H1 (cell line): ENCODE measurements around the gene SVIL.

Source experiments
- CBX5 ChIP-seq: fragments of 300-800, 300-1000 bp; sonication (generic); IDR thresholded peaks from 2 replicates; pipeline ENCODE4 v1.7.1; 2016; ENCODE audit warnings: antibody characterized with exemption, low read length, low read depth
- EGR1 ChIP-seq: IDR thresholded peaks from 2 replicates; pipeline ENCODE4 v1.6.1; 2011; ENCODE audit warnings: low read depth, low read length, borderline replicate concordance
- EZH2 ChIP-seq: fragments of 200-600 bp; sonication (generic); IDR thresholded peaks from 2 replicates; pipeline ENCODE4 v1.7.1; 2012; ENCODE audit warnings: low read depth, mild to moderate bottlenecking, moderate library complexity, low read length, inconsistent platforms; ENCODE audit not compliant: severe bottlenecking
- NRF1 ChIP-seq: IDR thresholded peaks from 2 replicates; pipeline ENCODE4 v1.6.1; 2011; ENCODE audit warnings: mild to moderate bottlenecking, low read depth, low read length, improper control_type of control experiment
- POLR2A ChIP-seq, 2 experiments: IDR thresholded peaks; 1 replicate in 1 of 2; 2 replicates in 1 of 2; pipeline ENCODE4 v1.6.1; 2011; ENCODE audit warnings: low read depth in 2 of 2, low read length in 2 of 2, mild to moderate bottlenecking in 2 of 2; ENCODE audit errors: control extremely low read depth in 1 of 2
- POLR2AphosphoS5 ChIP-seq: IDR thresholded peaks from 2 replicates; pipeline ENCODE4 v1.6.1; 2011; ENCODE audit warnings: low read depth, low read length
- RFX5 ChIP-seq: IDR thresholded peaks from 2 replicates; pipeline ENCODE4 v1.6.1; 2011; ENCODE audit warnings: low read depth, low read length, improper control_type of control experiment, borderline replicate concordance
- SIN3A ChIP-seq, 2 experiments: IDR thresholded peaks in 1 of 2; conservative IDR thresholded peaks in 1 of 2; 2 replicates each; pipeline ENCODE4 v1.6.1; 2011 to 2012; ENCODE audit warnings: low read length in 2 of 2, improper control_type of control experiment in 1 of 2, low read depth in 1 of 2, mild to moderate bottlenecking in 1 of 2
- SP1 ChIP-seq: IDR thresholded peaks from 2 replicates; pipeline ENCODE4 v1.6.1; 2011; ENCODE audit warnings: low read depth, low read length
- TAF1 ChIP-seq: IDR thresholded peaks from 2 replicates; pipeline ENCODE4 v1.6.1; 2011; ENCODE audit warnings: mild to moderate bottlenecking, low read depth, low read length
- ZNF274 ChIP-seq: IDR thresholded peaks from 2 replicates; pipeline ENCODE4 v1.7.0; 2012; ENCODE audit warnings: low read length, borderline replicate concordance; ENCODE audit errors: extremely low read depth
- TF ChIP-seq, protein P1 (sequence below): IDR thresholded peaks from 2 replicates; pipeline ENCODE4 v1.6.1; 2012; ENCODE audit warnings: inconsistent platforms
- TF ChIP-seq, protein P2 (sequence below), 3 experiments: IDR thresholded peaks; 1 replicate in 2 of 3; 2 replicates in 1 of 3; pipeline versions ENCODE4 v1.5.1 to v1.6.1; 2011; ENCODE audit warnings: low read length in 3 of 3, mild to moderate bottlenecking in 3 of 3, inconsistent platforms in 2 of 3, low read depth in 1 of 3, moderate library complexity in 1 of 3; ENCODE audit not compliant: insufficient read depth in 1 of 3; ENCODE audit errors: control extremely low read depth in 1 of 3
- TF ChIP-seq, protein P3 (sequence below): fragments of 300-600 bp; sonication (generic); IDR thresholded peaks from 2 replicates; pipeline ENCODE4 v1.7.1; 2012; ENCODE audit warnings: low read length, moderate library complexity, mild to moderate bottlenecking, inconsistent platforms; ENCODE audit not compliant: insufficient replicate concordance

DNA sequence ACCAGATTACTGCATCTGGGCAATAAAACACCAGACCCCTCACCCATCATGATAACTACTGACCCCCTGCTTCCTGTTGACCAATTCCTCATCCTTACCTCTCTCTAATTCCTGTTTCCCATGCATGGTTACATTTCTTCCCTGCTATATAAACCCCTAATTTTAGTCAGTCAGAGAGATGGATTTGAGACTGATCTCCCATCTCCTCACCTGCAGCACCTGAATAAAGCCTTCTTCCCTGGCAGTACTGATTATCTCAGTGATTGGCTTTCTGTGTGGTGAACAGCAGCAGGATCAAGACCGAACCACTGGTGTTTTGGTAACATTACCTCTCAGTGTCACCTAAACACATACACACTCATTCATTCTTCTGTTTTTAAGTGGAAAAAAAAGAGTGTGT is 41.2 kb upstream of the SVIL start:
- TF ChIP-seq EGR1 (no peak), EZH2 (no peak), TAF1 (no peak), POLR2AphosphoS5 (no peak), ZNF274 (no peak), POLR2A (IDR thresholded peaks at IDR 0.05; ENCODE audit: control extremely low read depth in 1 of 2, low read depth in 2 of 2, low read length in 2 of 2) (no peak), SP1 (no peak), SIN3A (conservative IDR thresholded peaks at IDR 0.05 in 1 of 2, IDR thresholded peaks at IDR 0.05 in 1 of 2; ENCODE audit: low read depth in 1 of 2, low read length in 2 of 2) (no peak), CBX5 (no peak), RFX5 (no peak), NRF1 (no peak)
- TF ChIP-seq, protein P1, sequence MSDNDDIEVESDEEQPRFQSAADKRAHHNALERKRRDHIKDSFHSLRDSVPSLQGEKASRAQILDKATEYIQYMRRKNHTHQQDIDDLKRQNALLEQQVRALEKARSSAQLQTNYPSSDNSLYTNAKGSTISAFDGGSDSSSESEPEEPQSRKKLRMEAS = no peak
- TF ChIP-seq, protein P2, sequence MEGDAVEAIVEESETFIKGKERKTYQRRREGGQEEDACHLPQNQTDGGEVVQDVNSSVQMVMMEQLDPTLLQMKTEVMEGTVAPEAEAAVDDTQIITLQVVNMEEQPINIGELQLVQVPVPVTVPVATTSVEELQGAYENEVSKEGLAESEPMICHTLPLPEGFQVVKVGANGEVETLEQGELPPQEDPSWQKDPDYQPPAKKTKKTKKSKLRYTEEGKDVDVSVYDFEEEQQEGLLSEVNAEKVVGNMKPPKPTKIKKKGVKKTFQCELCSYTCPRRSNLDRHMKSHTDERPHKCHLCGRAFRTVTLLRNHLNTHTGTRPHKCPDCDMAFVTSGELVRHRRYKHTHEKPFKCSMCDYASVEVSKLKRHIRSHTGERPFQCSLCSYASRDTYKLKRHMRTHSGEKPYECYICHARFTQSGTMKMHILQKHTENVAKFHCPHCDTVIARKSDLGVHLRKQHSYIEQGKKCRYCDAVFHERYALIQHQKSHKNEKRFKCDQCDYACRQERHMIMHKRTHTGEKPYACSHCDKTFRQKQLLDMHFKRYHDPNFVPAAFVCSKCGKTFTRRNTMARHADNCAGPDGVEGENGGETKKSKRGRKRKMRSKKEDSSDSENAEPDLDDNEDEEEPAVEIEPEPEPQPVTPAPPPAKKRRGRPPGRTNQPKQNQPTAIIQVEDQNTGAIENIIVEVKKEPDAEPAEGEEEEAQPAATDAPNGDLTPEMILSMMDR (IDR thresholded peaks at IDR 0.05; ENCODE audit: control extremely low read depth in 1 of 3, insufficient read depth in 1 of 3, low read depth in 1 of 3, low read length in 3 of 3) = no peak
- TF ChIP-seq, protein P3, sequence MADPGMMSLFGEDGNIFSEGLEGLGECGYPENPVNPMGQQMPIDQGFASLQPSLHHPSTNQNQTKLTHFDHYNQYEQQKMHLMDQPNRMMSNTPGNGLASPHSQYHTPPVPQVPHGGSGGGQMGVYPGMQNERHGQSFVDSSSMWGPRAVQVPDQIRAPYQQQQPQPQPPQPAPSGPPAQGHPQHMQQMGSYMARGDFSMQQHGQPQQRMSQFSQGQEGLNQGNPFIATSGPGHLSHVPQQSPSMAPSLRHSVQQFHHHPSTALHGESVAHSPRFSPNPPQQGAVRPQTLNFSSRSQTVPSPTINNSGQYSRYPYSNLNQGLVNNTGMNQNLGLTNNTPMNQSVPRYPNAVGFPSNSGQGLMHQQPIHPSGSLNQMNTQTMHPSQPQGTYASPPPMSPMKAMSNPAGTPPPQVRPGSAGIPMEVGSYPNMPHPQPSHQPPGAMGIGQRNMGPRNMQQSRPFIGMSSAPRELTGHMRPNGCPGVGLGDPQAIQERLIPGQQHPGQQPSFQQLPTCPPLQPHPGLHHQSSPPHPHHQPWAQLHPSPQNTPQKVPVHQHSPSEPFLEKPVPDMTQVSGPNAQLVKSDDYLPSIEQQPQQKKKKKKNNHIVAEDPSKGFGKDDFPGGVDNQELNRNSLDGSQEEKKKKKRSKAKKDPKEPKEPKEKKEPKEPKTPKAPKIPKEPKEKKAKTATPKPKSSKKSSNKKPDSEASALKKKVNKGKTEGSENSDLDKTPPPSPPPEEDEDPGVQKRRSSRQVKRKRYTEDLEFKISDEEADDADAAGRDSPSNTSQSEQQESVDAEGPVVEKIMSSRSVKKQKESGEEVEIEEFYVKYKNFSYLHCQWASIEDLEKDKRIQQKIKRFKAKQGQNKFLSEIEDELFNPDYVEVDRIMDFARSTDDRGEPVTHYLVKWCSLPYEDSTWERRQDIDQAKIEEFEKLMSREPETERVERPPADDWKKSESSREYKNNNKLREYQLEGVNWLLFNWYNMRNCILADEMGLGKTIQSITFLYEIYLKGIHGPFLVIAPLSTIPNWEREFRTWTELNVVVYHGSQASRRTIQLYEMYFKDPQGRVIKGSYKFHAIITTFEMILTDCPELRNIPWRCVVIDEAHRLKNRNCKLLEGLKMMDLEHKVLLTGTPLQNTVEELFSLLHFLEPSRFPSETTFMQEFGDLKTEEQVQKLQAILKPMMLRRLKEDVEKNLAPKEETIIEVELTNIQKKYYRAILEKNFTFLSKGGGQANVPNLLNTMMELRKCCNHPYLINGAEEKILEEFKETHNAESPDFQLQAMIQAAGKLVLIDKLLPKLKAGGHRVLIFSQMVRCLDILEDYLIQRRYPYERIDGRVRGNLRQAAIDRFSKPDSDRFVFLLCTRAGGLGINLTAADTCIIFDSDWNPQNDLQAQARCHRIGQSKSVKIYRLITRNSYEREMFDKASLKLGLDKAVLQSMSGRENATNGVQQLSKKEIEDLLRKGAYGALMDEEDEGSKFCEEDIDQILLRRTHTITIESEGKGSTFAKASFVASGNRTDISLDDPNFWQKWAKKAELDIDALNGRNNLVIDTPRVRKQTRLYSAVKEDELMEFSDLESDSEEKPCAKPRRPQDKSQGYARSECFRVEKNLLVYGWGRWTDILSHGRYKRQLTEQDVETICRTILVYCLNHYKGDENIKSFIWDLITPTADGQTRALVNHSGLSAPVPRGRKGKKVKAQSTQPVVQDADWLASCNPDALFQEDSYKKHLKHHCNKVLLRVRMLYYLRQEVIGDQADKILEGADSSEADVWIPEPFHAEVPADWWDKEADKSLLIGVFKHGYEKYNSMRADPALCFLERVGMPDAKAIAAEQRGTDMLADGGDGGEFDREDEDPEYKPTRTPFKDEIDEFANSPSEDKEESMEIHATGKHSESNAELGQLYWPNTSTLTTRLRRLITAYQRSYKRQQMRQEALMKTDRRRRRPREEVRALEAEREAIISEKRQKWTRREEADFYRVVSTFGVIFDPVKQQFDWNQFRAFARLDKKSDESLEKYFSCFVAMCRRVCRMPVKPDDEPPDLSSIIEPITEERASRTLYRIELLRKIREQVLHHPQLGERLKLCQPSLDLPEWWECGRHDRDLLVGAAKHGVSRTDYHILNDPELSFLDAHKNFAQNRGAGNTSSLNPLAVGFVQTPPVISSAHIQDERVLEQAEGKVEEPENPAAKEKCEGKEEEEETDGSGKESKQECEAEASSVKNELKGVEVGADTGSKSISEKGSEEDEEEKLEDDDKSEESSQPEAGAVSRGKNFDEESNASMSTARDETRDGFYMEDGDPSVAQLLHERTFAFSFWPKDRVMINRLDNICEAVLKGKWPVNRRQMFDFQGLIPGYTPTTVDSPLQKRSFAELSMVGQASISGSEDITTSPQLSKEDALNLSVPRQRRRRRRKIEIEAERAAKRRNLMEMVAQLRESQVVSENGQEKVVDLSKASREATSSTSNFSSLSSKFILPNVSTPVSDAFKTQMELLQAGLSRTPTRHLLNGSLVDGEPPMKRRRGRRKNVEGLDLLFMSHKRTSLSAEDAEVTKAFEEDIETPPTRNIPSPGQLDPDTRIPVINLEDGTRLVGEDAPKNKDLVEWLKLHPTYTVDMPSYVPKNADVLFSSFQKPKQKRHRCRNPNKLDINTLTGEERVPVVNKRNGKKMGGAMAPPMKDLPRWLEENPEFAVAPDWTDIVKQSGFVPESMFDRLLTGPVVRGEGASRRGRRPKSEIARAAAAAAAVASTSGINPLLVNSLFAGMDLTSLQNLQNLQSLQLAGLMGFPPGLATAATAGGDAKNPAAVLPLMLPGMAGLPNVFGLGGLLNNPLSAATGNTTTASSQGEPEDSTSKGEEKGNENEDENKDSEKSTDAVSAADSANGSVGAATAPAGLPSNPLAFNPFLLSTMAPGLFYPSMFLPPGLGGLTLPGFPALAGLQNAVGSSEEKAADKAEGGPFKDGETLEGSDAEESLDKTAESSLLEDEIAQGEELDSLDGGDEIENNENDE = no peak
